Fibroblast of lung (primary cell): ENCODE measurements around the gene C5AR1.

ENCODE experiments used
- CTCF ChIP-seq, 2 donors: IDR thresholded peaks in 1 of 2; conservative IDR thresholded peaks in 1 of 2; 1 replicate in 1 of 2; 2 replicates in 1 of 2; pipeline ENCODE4 v1.5.1; 2011 to 2012; ENCODE audit warnings: low read length in 2 of 2, control low read depth in 1 of 2, inconsistent platforms in 1 of 2, low read depth in 1 of 2, mild to moderate bottlenecking in 1 of 2
- EZH2 ChIP-seq: IDR thresholded peaks from 2 replicates; pipeline ENCODE4 v1.5.1; 2012; ENCODE audit warnings: low read length, control low read depth, mild to moderate bottlenecking; ENCODE audit errors: missing control alignments

- TF ChIP-seq CTCF (conservative IDR thresholded peaks at IDR 0.05 in 1 of 2, IDR thresholded peaks at IDR 0.05 in 1 of 2; ENCODE audit: low read depth in 1 of 2, low read length in 2 of 2) = no peak
- TF ChIP-seq EZH2 = no peak
Measured at GRCh38 chr19:47270408-47270807, 39.3 kb upstream of the C5AR1 start.
